Testis (tissue), 2 donors: ENCODE results near the gene SH3BGR.

Source experiments
- POLR2A ChIP-seq: fragments of 450-650 bp; IDR thresholded peaks from one replicate; pipeline ENCODE4 v1.6.1; 2017; ENCODE audit warnings: antibody characterized with exemption, mild to moderate bottlenecking, moderate library complexity
- TF ChIP-seq, protein P1 (sequence below), 3 experiments: fragments of 450-650 bp in 2 of 3; fragments of 200-600 bp in 1 of 3; sonication (generic) in 1 of 3; IDR thresholded peaks; one replicate each; pipeline ENCODE4 v1.5.1; 2016 to 2019; ENCODE audit warnings: antibody characterized with exemption in 3 of 3, mild to moderate bottlenecking in 2 of 3, moderate library complexity in 1 of 3

GRCh38 chr21:39529026-39529425 is 77.3 kb downstream of the SH3BGR start:
- TF ChIP-seq, protein P1, sequence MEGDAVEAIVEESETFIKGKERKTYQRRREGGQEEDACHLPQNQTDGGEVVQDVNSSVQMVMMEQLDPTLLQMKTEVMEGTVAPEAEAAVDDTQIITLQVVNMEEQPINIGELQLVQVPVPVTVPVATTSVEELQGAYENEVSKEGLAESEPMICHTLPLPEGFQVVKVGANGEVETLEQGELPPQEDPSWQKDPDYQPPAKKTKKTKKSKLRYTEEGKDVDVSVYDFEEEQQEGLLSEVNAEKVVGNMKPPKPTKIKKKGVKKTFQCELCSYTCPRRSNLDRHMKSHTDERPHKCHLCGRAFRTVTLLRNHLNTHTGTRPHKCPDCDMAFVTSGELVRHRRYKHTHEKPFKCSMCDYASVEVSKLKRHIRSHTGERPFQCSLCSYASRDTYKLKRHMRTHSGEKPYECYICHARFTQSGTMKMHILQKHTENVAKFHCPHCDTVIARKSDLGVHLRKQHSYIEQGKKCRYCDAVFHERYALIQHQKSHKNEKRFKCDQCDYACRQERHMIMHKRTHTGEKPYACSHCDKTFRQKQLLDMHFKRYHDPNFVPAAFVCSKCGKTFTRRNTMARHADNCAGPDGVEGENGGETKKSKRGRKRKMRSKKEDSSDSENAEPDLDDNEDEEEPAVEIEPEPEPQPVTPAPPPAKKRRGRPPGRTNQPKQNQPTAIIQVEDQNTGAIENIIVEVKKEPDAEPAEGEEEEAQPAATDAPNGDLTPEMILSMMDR (IDR thresholded peaks at IDR 0.05) = no peak
- TF ChIP-seq POLR2A = no peak
